Measurements from ENCODE around the gene CEP83. TPM values are rescaled to one million over a fixed set of nuclear protein-coding genes. Genes with fewer than 3 reads are reported as not detected.

Gene CEP83
- total RNA-seq, 2 donors from 2014 or later: 10.3 to 17.5 TPM

GRCh38 chr12:94260717-94261116 lies 198.9 kb downstream of the CEP83 start:
- Histone ChIP-seq H3K27ac (no peak overlapping the region), H3K27me3 (no peaks in the 10 kb centered on the region), H3K4me3 (no peak overlapping the region), H3K4me1 (peaks cover 5% of the 10 kb centered on the region), H3K36me3 (no peaks in the 10 kb centered on the region), H3K9ac (ENCODE audit: low read depth in 2 of 2, low read length in 2 of 2) (no peak overlapping the region), H3K9me3 (no peaks in the 10 kb centered on the region)
- DNase-seq: no peak
- intact Hi-C loops (cut with DNase I): no loop called here
- TF ChIP-seq CTCF (IDR thresholded peaks at IDR 0.05): no peak

- no peak overlapping the region for H3K4me3 ChIP-seq
- no peak overlapping the region for H3K9ac ChIP-seq (ENCODE audit: low read depth in 2 of 2, low read length in 2 of 2)
- H3K27ac ChIP-seq: no peak overlapping the region
- TF ChIP-seq CTCF (IDR thresholded peaks at IDR 0.05): no peak
- peaks cover 5% of the 10 kb centered on the region for H3K4me1 ChIP-seq
- H3K27me3 ChIP-seq: no peaks in the 10 kb centered on the region
- H3K9me3 ChIP-seq: no peaks in the 10 kb centered on the region
- intact Hi-C loops (cut with DNase I): no loop called here
- no peak for DNase-seq
- no peaks in the 10 kb centered on the region for H3K36me3 ChIP-seq
Measured at GRCh38 chr12:94260017-94260416, 199.7 kb downstream of the CEP83 start.

- intact Hi-C loops (cut with DNase I): no loop called here
- H3K27ac ChIP-seq: no peak overlapping the region
- H3K9me3 ChIP-seq: no peaks in the 10 kb centered on the region
Measured at GRCh38 chr12:94258593-94258992, 201.1 kb downstream of the CEP83 start.

More at GRCh38 chr12:94258593-94258992, 201.1 kb downstream of the CEP83 start:
- no peak for TF ChIP-seq CTCF (IDR thresholded peaks at IDR 0.05)
- no peaks in the 10 kb centered on the region for H3K36me3 ChIP-seq
- no peak for DNase-seq
- no peaks in the 10 kb centered on the region for H3K27me3 ChIP-seq
- H3K9ac ChIP-seq (ENCODE audit: low read depth in 2 of 2, low read length in 2 of 2): no peak overlapping the region
- H3K4me3 ChIP-seq: no peak overlapping the region
- H3K4me1 ChIP-seq: peaks cover 5% of the 10 kb centered on the region

Other genes starting within 250 kb of the CEP83 start
- 10 to 100 TPM; 21.4 to 77.4 TPM for gene TMCC3, start 190.7 kb upstream of the CEP83 start, total RNA-seq

Measured in colonic mucosa (tissue), 4 donors.